GM06990 (cell line): Measurements from ENCODE around the gene SYT7.

Source experiments
- DNase-seq: peaks from one replicate; pipeline ENCODE4 v3.0.0-alpha.2; 2011; ENCODE audit not compliant: insufficient read length; ENCODE audit errors: extremely low read depth
- H3K27me3 ChIP-seq: replicated peaks from 2 replicates; pipeline ENCODE4 v1.6.0; 2011; ENCODE audit warnings: low read length; ENCODE audit not compliant: control insufficient read depth, insufficient read depth
- H3K36me3 ChIP-seq: 2 replicates; pipeline ENCODE4 v1.5.1; 2011; ENCODE audit warnings: low read length; ENCODE audit not compliant: control insufficient read depth, insufficient read depth
- H3K4me3 ChIP-seq: replicated peaks from 2 replicates; pipeline ENCODE4 v1.5.1; 2011; ENCODE audit warnings: low read depth, mild to moderate bottlenecking, control low read depth, low read length
- TF ChIP-seq, protein P1 (sequence below): IDR thresholded peaks from 2 replicates; pipeline ENCODE4 v1.5.1; 2011; ENCODE audit warnings: low read length, control low read depth, mild to moderate bottlenecking, inconsistent platforms; ENCODE audit not compliant: insufficient read depth, poor library complexity, severe bottlenecking

The SYT7 gene

DNA sequence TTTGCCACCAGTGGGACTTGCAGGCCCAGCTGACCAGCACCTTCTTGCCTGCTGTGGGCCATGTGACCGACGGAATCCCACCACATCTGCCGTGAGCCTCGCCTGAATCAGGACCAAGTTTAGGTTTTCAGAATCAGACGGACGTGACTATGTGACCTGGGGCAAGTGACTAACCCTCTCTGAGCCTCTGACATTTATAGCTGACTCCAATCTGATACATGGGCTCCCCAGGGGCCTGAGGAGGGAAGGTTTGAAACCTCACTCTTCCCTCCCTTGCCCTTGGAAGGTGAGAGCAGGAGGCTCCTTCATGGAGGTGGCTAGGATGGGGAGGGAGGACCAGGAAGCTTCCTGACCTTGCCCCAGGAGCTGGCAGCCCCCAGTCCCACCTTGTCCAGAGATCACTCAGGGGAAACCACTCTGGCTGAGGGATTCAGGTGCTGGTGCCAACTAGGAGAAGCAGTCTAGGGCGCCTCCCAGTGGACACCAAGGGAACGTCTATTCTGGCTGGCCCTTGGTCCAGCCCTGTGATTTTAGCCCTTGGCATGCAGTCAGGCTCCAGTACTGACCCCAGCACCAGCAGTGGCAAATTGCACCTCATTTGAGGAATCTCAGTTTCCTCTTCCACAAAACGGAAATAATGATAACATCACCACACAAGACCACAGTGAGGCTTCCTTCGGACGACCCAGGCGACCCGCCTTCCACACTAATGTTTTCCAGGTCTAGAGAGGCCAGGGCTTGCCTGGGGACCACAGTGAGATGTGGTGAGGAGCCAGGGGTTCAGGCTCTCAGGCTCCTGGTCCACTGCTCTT lies 47.2 kb upstream of the SYT7 start:
- Histone ChIP-seq H3K27me3 (no peaks in the 10 kb centered on the region; the same call in 1 of the 2 replicates), H3K36me3 (no peaks in the 10 kb centered on the region), H3K4me3 (no peak overlapping the region)
- TF ChIP-seq, protein P1, sequence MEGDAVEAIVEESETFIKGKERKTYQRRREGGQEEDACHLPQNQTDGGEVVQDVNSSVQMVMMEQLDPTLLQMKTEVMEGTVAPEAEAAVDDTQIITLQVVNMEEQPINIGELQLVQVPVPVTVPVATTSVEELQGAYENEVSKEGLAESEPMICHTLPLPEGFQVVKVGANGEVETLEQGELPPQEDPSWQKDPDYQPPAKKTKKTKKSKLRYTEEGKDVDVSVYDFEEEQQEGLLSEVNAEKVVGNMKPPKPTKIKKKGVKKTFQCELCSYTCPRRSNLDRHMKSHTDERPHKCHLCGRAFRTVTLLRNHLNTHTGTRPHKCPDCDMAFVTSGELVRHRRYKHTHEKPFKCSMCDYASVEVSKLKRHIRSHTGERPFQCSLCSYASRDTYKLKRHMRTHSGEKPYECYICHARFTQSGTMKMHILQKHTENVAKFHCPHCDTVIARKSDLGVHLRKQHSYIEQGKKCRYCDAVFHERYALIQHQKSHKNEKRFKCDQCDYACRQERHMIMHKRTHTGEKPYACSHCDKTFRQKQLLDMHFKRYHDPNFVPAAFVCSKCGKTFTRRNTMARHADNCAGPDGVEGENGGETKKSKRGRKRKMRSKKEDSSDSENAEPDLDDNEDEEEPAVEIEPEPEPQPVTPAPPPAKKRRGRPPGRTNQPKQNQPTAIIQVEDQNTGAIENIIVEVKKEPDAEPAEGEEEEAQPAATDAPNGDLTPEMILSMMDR, result peak; percentile 65
- no peak for DNase-seq

DNA sequence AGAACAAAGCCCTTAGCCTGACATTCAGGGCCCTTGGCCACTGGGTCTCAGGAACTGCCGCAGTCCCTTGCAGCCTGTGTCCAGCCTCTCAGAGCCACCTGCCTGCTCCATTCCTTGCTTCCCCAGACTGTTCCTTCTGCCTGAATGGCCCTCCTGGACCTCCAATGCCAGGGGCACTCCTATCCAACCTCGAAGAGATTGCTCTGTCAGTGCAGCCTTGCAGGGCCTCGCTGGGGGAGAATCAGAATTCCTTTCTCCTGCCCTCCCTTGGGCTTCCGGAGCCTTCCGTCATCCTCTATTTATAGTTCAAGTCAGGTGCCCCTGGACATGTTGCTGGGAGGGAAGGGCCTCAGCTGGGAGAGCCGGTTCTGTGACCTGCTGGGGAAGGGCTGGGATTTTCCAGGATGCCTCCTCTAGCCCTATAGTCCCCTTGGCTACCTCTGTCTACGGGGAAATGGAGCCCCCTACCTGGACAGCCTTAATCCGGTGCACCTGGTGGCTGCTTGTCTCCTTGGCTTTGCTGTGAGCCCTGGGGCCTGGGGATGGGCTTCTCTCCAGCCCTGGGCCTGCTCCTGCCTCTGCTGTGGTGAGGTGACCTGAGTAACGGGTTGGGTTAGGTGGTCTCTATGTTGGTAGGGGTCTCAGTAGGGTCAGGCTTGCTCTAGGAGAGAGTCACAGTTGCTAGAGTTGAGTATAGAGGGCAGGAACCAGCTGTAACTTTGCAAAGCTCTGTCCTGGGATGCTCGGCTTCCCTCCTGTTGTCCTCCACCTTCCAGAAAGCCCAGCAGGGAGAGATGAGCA lies 45.9 kb upstream of the SYT7 start:
- TF ChIP-seq, protein P1, result no peak
- Histone ChIP-seq H3K27me3 (no peaks in the 10 kb centered on the region; the same call in 1 of the 2 replicates), H3K36me3 (no peaks in the 10 kb centered on the region), H3K4me3 (no peak overlapping the region)
- DNase-seq, result no peak

DNA sequence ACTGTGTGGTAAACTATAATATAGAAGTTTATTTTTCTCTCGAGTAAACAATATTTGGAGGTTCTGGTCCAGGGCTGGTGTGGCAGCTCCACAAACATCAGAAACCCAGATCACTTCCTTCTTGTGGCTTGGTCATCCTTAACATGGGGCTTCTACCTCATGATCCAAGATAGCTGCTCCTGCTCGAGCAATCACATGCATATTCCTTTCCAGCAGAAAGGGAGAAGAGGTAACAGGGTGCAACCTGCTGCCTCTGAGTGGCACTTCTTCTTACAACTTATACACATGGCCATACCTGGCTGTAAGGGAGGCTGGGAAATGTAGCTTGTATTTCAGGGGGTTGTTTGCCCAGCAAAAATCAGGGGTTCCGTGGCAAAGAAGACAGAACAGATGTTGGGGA lies 44.6 kb upstream of the SYT7 start:
- DNase-seq, result no peak
- no peaks in the 10 kb centered on the region for H3K36me3 ChIP-seq
- TF ChIP-seq, protein P1, result no peak
- H3K27me3 ChIP-seq, result no peaks in the 10 kb centered on the region; the same call in 1 of the 2 replicates
- H3K4me3 ChIP-seq, result no peak overlapping the region

DNA sequence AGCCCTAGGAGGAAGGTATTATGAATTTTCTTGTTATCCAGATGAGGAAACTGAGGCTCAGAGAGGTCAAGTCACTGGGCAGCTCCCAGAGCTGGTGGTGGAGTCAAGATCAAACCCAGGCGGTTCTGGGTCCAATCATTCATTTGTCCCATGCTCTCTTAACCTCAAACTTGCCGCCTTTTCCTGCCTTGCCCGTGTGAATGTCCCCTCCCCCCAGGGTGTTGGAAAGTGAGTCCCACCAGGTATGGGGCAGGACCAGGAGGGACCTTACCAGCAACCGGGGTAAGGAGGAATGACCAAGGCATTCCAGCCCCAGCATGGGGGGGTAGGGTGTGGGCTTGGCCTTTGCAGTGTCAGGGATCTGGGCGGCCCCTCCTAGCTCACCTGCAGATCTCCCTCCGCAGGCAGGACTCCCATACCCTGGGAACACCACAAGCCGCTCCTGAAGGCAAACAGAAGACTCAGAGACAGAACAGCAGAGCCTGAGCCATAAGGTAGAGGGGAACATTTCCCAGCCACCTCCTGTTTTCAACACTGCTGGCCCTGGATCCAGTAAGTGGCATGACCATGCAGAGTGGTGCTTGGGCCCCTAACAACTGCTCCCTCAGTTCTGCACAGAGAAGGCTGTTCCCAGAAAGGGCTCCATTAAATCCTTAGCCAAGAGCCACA lies 41.2 kb upstream of the SYT7 start:
- no peaks in the 10 kb centered on the region for H3K36me3 ChIP-seq
- TF ChIP-seq, protein P1, result no peak
- DNase-seq, result no peak

DNA sequence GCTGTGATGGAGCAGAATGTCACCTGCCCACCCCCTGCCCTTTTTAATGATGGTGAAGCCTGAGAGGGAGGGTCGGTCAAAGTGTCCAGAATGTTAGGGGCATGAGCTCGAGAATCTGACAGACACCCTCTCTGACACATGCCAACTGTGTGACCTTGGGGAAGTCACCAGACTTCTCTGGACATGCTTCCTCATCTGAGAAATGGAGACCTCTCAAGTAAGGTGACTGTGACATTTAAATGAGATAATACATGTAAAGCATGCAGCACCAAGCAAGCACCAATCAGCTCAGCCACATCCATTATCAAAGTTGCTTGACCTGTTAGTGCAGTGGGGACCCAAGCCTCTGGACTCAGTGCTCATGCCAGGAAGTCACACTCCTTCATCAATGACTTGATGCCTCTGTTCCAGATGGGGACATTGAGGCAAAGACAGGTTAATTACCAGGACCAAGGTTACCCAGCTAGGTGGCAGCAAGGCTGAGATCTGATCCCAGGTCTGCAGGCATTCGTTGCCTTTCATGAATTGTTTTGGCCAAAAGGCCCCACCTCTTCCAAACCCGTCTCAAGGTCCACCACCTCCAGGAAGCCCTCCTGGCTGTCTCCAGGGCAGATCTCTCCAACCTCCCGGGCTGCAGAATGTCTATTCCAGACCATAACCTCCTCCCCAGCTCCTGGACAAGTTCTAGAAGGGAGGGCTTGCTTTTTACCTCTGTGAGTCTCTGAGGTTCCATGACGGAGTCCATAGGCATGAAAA lies 38.8 kb upstream of the SYT7 start:
- DNase-seq, result no peak
- Histone ChIP-seq H3K4me3 (no peak overlapping the region), H3K27me3 (no peaks in the 10 kb centered on the region; the same call in 1 of the 2 replicates), H3K36me3 (no peaks in the 10 kb centered on the region)
- TF ChIP-seq, protein P1, result no peak

More for the DNA sequence above, 41.2 kb upstream of the SYT7 start:
- H3K27me3 ChIP-seq, result no peaks in the 10 kb centered on the region; the same call in 1 of the 2 replicates
- no peak overlapping the region for H3K4me3 ChIP-seq
